WTC11 (cell line): ENCODE results near the gene JADE2. TPM values are rescaled to one million over a fixed set of nuclear protein-coding genes. Genes with fewer than 3 reads are reported as not detected.

ENCODE experiments used
- ATAC-seq: fragments of 200-7000 bp; cut with Tn5 transposase; 2 replicates; pipeline ENCODE4 v1.10.0; 2021; ENCODE audit warnings: mild to moderate bottlenecking, moderate library complexity
- CTCF ChIA-PET: fragments of 300-600 bp; sonication (Branson Sonifier 250); formaldehyde crosslinking; loops from one replicate; lab custom pipeline; 2021; ENCODE audit warnings: antibody characterized with exemption; lab: Charles Lee
- POLR2A ChIA-PET: fragments of 350-600 bp; sonication (Branson Sonifier 250); formaldehyde crosslinking; loops from one replicate; lab custom pipeline; 2021; ENCODE audit warnings: antibody characterized with exemption; lab: Charles Lee
- DNase-seq: peaks from one replicate; pipeline ENCODE4 v3.0.0; 2021; ENCODE audit warnings: low spot score
- H3K27ac Mint-ChIP-seq: 2 replicates; pipeline ENCODE4 v1.8.0; 2021; ENCODE audit warnings: mixed read lengths
- H3K27me3 Mint-ChIP-seq: 2 replicates; pipeline ENCODE4 v1.8.0; 2021; ENCODE audit warnings: low read depth, mild to moderate bottlenecking, moderate library complexity, mixed read lengths
- H3K36me3 Mint-ChIP-seq: 2 replicates; pipeline ENCODE4 v1.8.0; 2021; ENCODE audit warnings: mixed read lengths
- H3K4me1 Mint-ChIP-seq: 2 replicates; pipeline ENCODE4 v1.8.0; 2022; ENCODE audit warnings: mixed read lengths
- H3K4me3 Mint-ChIP-seq: 2 replicates; pipeline ENCODE4 v1.8.0; 2021; ENCODE audit warnings: mild to moderate bottlenecking, moderate library complexity, mixed read lengths
- H3K9me3 Mint-ChIP-seq: 2 replicates; pipeline ENCODE4 v1.8.0; 2021; ENCODE audit warnings: mixed read lengths
- ESRRA ChIP-seq: sonication (generic); formaldehyde crosslinking; IDR thresholded peaks from 2 replicates; pipeline ENCODE4 v1.8.1; 2022; ENCODE audit warnings: mild to moderate bottlenecking, missing genetic modification reagents, borderline replicate concordance
- ETV6 ChIP-seq: sonication (generic); formaldehyde crosslinking; IDR thresholded peaks from 2 replicates; pipeline ENCODE4 v1.8.1; 2022; ENCODE audit warnings: mild to moderate bottlenecking, missing genetic modification reagents
- FOXK1 ChIP-seq: sonication (generic); formaldehyde crosslinking; IDR thresholded peaks from 2 replicates; pipeline ENCODE4 v1.8.0; 2022; ENCODE audit warnings: mild to moderate bottlenecking, moderate library complexity, missing genetic modification reagents
- GABPB1 ChIP-seq: sonication (generic); formaldehyde crosslinking; IDR thresholded peaks from 2 replicates; pipeline ENCODE4 v1.8.1; 2023; ENCODE audit warnings: mild to moderate bottlenecking, missing genetic modification reagents
- HMGA2 ChIP-seq: fragments of 250-450 bp; sonication (Bioruptor Pico); IDR thresholded peaks from 2 replicates; pipeline ENCODE4 v1.4.0; 2021; ENCODE audit warnings: mild to moderate bottlenecking, moderate library complexity
- JUN ChIP-seq: sonication (generic); formaldehyde crosslinking; IDR thresholded peaks from 2 replicates; pipeline ENCODE4 v1.8.0; 2023; ENCODE audit warnings: mild to moderate bottlenecking, missing genetic modification reagents
- NFYB ChIP-seq: sonication (generic); formaldehyde crosslinking; conservative IDR thresholded peaks from 2 replicates; pipeline ENCODE4 v1.8.0; 2022; ENCODE audit warnings: low read depth, missing genetic modification reagents
- RORB ChIP-seq: fragments of 250-450 bp; sonication (Bioruptor Pico); IDR thresholded peaks from 2 replicates; pipeline ENCODE4 v1.9.0; 2021; ENCODE audit warnings: mild to moderate bottlenecking
- TP53 ChIP-seq: sonication (generic); formaldehyde crosslinking; IDR thresholded peaks from 2 replicates; pipeline ENCODE4 v1.8.1; 2023; ENCODE audit warnings: mild to moderate bottlenecking, missing genetic modification reagents
- ZBTB21 ChIP-seq: sonication (generic); formaldehyde crosslinking; IDR thresholded peaks from 2 replicates; pipeline ENCODE4 v1.8.1; 2023; ENCODE audit warnings: mild to moderate bottlenecking, missing genetic modification reagents, borderline replicate concordance
- ZNF138 ChIP-seq: sonication (generic); formaldehyde crosslinking; conservative IDR thresholded peaks from 2 replicates; pipeline ENCODE4 v1.8.1; 2022; ENCODE audit warnings: mild to moderate bottlenecking, moderate library complexity, missing genetic modification reagents
- ZNF317 ChIP-seq: sonication (generic); formaldehyde crosslinking; IDR thresholded peaks from 2 replicates; pipeline ENCODE4 v1.8.1; 2023; ENCODE audit warnings: low read depth, mild to moderate bottlenecking, moderate library complexity, missing genetic modification reagents, borderline replicate concordance
- total RNA-seq: library from RNA; stranded (reverse); gene quantifications from 3 replicates; pipeline ENCODE4 v1.2.3, GENCODE V29; 2021
- TF ChIP-seq, protein P1 (sequence below): sonication (generic); formaldehyde crosslinking; IDR thresholded peaks from 2 replicates; pipeline ENCODE4 v1.8.1; 2022; ENCODE audit warnings: low read depth, missing genetic modification reagents, borderline replicate concordance
- TF ChIP-seq, protein P2 (sequence below): fragments of 250-450 bp; sonication (Bioruptor Pico); IDR thresholded peaks from 2 replicates; pipeline ENCODE4 v1.9.0; 2021; ENCODE audit warnings: moderate library complexity, mild to moderate bottlenecking, inconsistent platforms, borderline replicate concordance
- TF ChIP-seq, protein P3 (sequence below): fragments of 250-450 bp; sonication (Bioruptor Pico); IDR thresholded peaks from 2 replicates; pipeline ENCODE4 v1.8.0; 2021; ENCODE audit warnings: mild to moderate bottlenecking
- TF ChIP-seq, protein P4 (sequence below): sonication (generic); formaldehyde crosslinking; IDR thresholded peaks from 2 replicates; pipeline ENCODE4 v1.8.1; 2023; ENCODE audit warnings: mild to moderate bottlenecking, missing genetic modification reagents
- TF ChIP-seq, protein P5 (sequence below): sonication (generic); formaldehyde crosslinking; IDR thresholded peaks from 2 replicates; pipeline ENCODE4 v1.8.1; 2022; ENCODE audit warnings: low read depth, mild to moderate bottlenecking, moderate library complexity, missing genetic modification reagents, borderline replicate concordance

Gene JADE2
- total RNA-seq, 1 experiment from 2014 or later = 40.8 TPM

DNA sequence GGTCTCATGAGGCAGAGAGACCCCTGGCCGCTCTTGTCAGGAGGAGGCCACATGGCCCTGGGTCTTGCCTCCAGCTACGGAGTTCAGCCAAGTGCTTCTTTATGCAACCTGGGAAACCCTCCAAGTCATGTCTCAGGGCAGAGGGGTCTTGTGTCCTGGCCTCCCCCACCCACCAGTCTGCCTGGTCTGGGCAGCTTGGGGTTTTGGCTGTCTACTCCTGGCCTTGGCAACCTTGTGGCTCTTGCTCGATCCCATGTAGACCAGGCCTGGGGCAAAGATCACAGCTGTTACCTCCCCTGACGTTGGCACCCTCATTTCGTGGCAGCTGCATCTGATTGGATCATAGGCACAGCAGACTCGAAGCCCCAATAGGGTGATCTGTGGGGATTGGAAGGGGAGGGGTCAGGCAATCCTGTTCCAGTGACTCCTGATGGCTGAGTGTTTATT lies 28.4 kb downstream of the JADE2 start:
- DNase-seq (no peak), ATAC-seq (no peak)
- CTCF ChIA-PET = interaction anchor here (0.5 to 2.7 kb wide), 2 partner anchors 26 to 499 kb away, joined by 8 to 18 read pairs; no protein-coding TSS in a partner anchor
- Mint-ChIP-seq H3K27ac (peak overlapping the region; percentile 72), H3K9me3 (peaks cover 4% of the 10 kb centered on the region)
- TF ChIP-seq, protein P1, sequence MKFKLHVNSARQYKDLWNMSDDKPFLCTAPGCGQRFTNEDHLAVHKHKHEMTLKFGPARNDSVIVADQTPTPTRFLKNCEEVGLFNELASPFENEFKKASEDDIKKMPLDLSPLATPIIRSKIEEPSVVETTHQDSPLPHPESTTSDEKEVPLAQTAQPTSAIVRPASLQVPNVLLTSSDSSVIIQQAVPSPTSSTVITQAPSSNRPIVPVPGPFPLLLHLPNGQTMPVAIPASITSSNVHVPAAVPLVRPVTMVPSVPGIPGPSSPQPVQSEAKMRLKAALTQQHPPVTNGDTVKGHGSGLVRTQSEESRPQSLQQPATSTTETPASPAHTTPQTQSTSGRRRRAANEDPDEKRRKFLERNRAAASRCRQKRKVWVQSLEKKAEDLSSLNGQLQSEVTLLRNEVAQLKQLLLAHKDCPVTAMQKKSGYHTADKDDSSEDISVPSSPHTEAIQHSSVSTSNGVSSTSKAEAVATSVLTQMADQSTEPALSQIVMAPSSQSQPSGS (CRISPR knock-in tag) = no peak
- TF ChIP-seq FOXK1 (CRISPR knock-in tag) = no peak
- TF ChIP-seq, all 79 proteins: peak for 0
- no peaks in the 10 kb centered on the region for H3K27me3 Mint-ChIP-seq
- H3K36me3 Mint-ChIP-seq = peaks cover 35% of the 10 kb centered on the region
- POLR2A ChIA-PET = interaction anchor here (0.6 to 1.0 kb wide), 2 partner anchors 22 to 26 kb away, joined by 3 to 4 read pairs; no protein-coding TSS in a partner anchor
- no peak overlapping the region for H3K4me3 Mint-ChIP-seq
- H3K4me1 Mint-ChIP-seq = peaks cover 12% of the 10 kb centered on the region

DNA sequence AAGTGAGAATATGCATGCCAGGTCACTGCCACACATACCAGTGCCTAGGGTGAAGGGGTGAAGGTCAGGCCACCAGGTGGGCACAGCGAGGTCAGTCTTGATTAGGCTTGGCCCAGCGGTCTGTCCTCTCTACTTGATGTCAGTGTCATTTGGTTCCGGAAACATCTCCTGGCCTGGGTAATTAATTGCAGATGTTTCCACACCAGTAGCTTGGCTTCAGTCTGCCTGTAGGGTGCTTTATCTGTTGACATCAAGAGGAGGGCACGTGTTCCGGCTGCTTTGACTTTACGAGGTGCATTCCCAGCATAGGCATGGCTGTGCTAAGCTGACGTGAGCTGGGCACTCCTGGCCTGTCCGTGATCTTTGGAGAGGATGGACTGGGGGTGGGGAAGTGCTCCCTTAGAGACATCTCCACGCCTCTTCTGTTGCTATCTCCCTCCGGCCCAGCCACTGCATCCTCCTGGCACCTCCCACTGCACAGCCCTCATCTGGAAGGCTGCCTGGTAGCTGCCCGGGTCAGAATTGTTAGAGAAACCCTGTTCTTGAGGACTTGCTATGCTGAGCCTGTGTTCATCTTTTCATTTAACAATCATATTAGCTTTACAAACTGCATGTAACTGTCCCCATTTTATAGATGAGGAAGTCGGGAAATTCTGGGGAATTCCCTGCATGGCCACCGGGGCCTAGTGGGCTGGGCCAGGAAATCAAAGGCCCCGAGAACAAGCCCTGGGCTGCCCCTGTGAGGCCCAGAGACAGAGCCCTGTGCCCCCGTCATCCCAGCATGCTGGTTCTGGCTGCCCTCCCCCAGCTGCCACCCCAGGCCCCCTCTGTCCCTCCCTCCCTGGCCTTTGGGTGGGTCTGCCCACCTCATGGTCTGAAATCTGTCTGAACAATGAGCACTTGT lies 29.1 kb downstream of the JADE2 start:
- H3K27me3 Mint-ChIP-seq = no peaks in the 10 kb centered on the region
- ChIA-PET CTCF (interaction anchor here (0.8 to 2.7 kb wide), 3 partner anchors 27 to 88 kb away, joined by 3 to 18 read pairs (median 4); no protein-coding TSS in a partner anchor), POLR2A (interaction anchor here (0.6 to 1.8 kb wide), 4 partner anchors 13 to 27 kb away, joined by 3 to 8 read pairs (median 4); no protein-coding TSS in a partner anchor)
- no peak for TF ChIP-seq ZNF138
- no peak for TF ChIP-seq ETV6
- ATAC-seq = peak; percentile 38; the same call in 1 of the 2 replicates
- peaks cover 33% of the 10 kb centered on the region for H3K36me3 Mint-ChIP-seq
- peak overlapping the region; percentile 88 for H3K27ac Mint-ChIP-seq
- peaks cover 4% of the 10 kb centered on the region for H3K9me3 Mint-ChIP-seq
- H3K4me1 Mint-ChIP-seq = peaks cover 12% of the 10 kb centered on the region
- H3K4me3 Mint-ChIP-seq = no peak overlapping the region
- no peak for DNase-seq

DNA sequence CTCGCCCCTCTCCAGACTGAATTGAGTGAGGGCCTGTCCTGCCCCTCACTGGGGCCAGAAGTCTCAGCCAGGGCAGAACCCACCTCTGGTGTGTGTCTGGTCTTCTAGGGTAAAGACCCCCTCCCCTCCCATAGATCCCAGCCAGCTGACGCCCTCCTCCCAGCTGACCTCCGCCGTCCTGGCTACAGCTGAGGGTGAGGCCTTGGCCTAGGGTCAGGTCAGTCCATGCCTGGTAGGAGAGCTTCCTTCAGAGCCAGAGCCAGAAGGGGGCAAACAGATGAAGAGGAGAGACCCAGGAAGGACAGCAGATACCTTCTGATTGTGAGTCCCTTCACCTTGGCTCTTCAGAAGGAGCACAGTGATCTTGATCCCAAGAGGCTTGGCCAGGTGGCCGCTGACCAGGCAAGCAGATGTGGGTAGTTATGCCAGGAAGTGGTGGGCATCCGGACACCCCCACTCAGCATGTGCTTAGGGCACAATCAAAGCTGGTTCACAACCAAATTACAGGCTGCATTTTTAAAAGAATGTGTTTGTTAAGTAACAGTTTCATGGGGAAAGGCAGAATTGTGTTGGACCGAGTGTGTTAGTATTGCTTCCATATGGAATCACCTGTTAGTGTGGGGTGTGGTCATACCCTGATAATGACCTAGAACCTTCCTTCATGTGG lies 29.9 kb downstream of the JADE2 start:
- Mint-ChIP-seq H3K4me3 (no peak overlapping the region), H3K36me3 (peaks cover 40% of the 10 kb centered on the region), H3K4me1 (peaks cover 7% of the 10 kb centered on the region), H3K27ac (peak overlapping the region; percentile 88), H3K9me3 (peaks cover 4% of the 10 kb centered on the region), H3K27me3 (no peaks in the 10 kb centered on the region)
- POLR2A ChIA-PET = interaction anchor here (0.8 to 1.8 kb wide), 2 partner anchors 13 to 15 kb away, joined by 3 to 8 read pairs; no protein-coding TSS in a partner anchor
- CTCF ChIA-PET = interaction anchor here (1.0 to 2.7 kb wide), 8 partner anchors 8 to 90 kb away, joined by 3 to 18 read pairs (median 3); no protein-coding TSS in a partner anchor
- DNase-seq = no peak
- TF ChIP-seq ZBTB21 (CRISPR knock-in tag) = no peak
- TF ChIP-seq TP53 (CRISPR knock-in tag) = no peak
- no peak for TF ChIP-seq HMGA2 (CRISPR knock-in tag)
- no peak for TF ChIP-seq NFYB (CRISPR knock-in tag)
- TF ChIP-seq ESRRA = no peak
- TF ChIP-seq, protein P2, sequence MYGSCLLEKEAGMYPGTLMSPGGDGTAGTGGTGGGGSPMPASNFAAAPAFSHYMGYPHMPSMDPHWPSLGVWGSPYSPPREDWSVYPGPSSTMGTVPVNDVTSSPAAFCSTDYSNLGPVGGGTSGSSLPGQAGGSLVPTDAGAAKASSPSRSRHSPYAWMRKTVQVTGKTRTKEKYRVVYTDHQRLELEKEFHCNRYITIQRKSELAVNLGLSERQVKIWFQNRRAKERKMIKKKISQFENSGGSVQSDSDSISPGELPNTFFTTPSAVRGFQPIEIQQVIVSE = no peak
- TF ChIP-seq, protein P3, sequence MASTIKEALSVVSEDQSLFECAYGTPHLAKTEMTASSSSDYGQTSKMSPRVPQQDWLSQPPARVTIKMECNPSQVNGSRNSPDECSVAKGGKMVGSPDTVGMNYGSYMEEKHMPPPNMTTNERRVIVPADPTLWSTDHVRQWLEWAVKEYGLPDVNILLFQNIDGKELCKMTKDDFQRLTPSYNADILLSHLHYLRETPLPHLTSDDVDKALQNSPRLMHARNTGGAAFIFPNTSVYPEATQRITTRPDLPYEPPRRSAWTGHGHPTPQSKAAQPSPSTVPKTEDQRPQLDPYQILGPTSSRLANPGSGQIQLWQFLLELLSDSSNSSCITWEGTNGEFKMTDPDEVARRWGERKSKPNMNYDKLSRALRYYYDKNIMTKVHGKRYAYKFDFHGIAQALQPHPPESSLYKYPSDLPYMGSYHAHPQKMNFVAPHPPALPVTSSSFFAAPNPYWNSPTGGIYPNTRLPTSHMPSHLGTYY (CRISPR knock-in tag) = no peak
- no peak for TF ChIP-seq GABPB1
- TF ChIP-seq, protein P4, sequence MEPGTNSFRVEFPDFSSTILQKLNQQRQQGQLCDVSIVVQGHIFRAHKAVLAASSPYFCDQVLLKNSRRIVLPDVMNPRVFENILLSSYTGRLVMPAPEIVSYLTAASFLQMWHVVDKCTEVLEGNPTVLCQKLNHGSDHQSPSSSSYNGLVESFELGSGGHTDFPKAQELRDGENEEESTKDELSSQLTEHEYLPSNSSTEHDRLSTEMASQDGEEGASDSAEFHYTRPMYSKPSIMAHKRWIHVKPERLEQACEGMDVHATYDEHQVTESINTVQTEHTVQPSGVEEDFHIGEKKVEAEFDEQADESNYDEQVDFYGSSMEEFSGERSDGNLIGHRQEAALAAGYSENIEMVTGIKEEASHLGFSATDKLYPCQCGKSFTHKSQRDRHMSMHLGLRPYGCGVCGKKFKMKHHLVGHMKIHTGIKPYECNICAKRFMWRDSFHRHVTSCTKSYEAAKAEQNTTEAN (CRISPR knock-in tag) = no peak
- TF ChIP-seq RORB = no peak
- TF ChIP-seq, protein P5, sequence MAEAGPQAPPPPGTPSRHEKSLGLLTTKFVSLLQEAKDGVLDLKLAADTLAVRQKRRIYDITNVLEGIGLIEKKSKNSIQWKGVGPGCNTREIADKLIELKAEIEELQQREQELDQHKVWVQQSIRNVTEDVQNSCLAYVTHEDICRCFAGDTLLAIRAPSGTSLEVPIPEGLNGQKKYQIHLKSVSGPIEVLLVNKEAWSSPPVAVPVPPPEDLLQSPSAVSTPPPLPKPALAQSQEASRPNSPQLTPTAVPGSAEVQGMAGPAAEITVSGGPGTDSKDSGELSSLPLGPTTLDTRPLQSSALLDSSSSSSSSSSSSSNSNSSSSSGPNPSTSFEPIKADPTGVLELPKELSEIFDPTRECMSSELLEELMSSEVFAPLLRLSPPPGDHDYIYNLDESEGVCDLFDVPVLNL (CRISPR knock-in tag) = no peak
- TF ChIP-seq ZNF317 = no peak
- TF ChIP-seq JUN (CRISPR knock-in tag) = no peak
- TF ChIP-seq ETV6 = no peak
- no peak for ATAC-seq
